Adrenal gland (tissue), 12 donors: ENCODE data around the gene THADA. TPM values are rescaled to one million over a fixed set of nuclear protein-coding genes. Genes with fewer than 3 reads are reported as not detected.

Experiments used
- DNase-seq, 7 donors: peaks; one replicate each; pipeline ENCODE4 v3.0.0-alpha.2; 2019 to 2020
- H3K27ac ChIP-seq, 5 donors: fragments of 200-600 bp; sonication (generic) in 4 of 5; 1 replicate in 3 of 5; 2 replicates in 2 of 5; pipeline versions ENCODE4 v1.5.1 to v1.8.0; 2016 to 2020; ENCODE audit warnings: mild to moderate bottlenecking in 1 of 5
- H3K27me3 ChIP-seq: fragments of 200-600 bp; 2 replicates; pipeline ENCODE4 v1.8.0; 2021
- H3K36me3 ChIP-seq, 2 donors: fragments of 200-600 bp; replicated peaks in 1 of 2; 1 replicate in 1 of 2; 2 replicates in 1 of 2; pipeline versions ENCODE4 v1.5.1 to v1.8.0; 2018 to 2022
- H3K4me1 ChIP-seq, 2 donors: fragments of 200-600 bp; replicated peaks in 1 of 2; 1 replicate in 1 of 2; 2 replicates in 1 of 2; pipeline versions ENCODE4 v1.5.1 to v1.8.0; 2018 to 2021
- H3K4me3 ChIP-seq, 4 donors: fragments of 200-600 bp; sonication (generic) in 3 of 4; one replicate each; pipeline ENCODE4 v1.5.1; 2016 to 2018
- H3K9me3 ChIP-seq, 3 donors: fragments of 200-600 bp; sonication (generic) in 1 of 3; replicated peaks in 1 of 3; 1 replicate in 2 of 3; 2 replicates in 1 of 3; pipeline versions ENCODE4 v1.5.1 to v1.8.0; 2016 to 2021
- CTCF ChIP-seq, 6 experiments: fragments of 450-650 bp in 4 of 6; fragments of 200-600 bp in 2 of 6; sonication (generic) in 1 of 6; IDR thresholded peaks; 1 replicate in 5 of 6; 2 replicates in 1 of 6; pipeline versions ENCODE4 v1.5.1 to v1.8.0; 2016 to 2021; ENCODE audit warnings: antibody characterized with exemption in 6 of 6, mild to moderate bottlenecking in 2 of 6, moderate library complexity in 1 of 6
- POLR2A ChIP-seq, 2 donors: fragments of 450-650 bp; IDR thresholded peaks; one replicate each; pipeline ENCODE4 v1.6.1; 2017; ENCODE audit warnings: antibody characterized with exemption in 2 of 2, mild to moderate bottlenecking in 2 of 2, moderate library complexity in 1 of 2
- WGBS, 4 donors: extraction: QIAGEN DNeasy Blood & Tissue Kit in 2 of 4; methylation state at CpG; one replicate each; pipeline versions ENCODE4 v1.1.5 to v1.1.7; 2013 to 2017; 5-methylcytosine and 5-hydroxymethylcytosine counted together
- intact Hi-C, 2 donors: fragments of 100-400 bp; cut with DNase I; formaldehyde crosslinking; loops; one replicate each; pipeline versions ENCODE4 v1.14.1 to v1.15.0; 2022 to 2023
- polyA plus RNA-seq, 3 donors: library from polyadenylated mRNA; stranded (reverse); fragments of 200-250 nt in 2 of 3; fragments of 350-450 nt in 1 of 3; fragmentation: Illumina TruSeq in 1 of 3; extraction: RNeasy Lipid Tissue Mini Kit (QIAGEN cat#74804) in 1 of 3; gene quantifications; one replicate each; pipeline ENCODE4 v1.2.3, GENCODE V29; 2013 to 2014
- total RNA-seq, 9 donors: library from RNA; depleted of rRNA in 4 of 9; stranded (reverse); fragments of >200 nt in 4 of 9; fragments of 120-200 nt in 1 of 9; fragmentation: NEBNext Ultra II Directional in 1 of 9; extraction: Animal tissue kit (Norgen Biotek cat#: 25700) in 1 of 9; gene quantifications; one replicate each; pipeline versions ENCODE4 v1.1.0 to v1.2.4, GENCODE V29; 2013 to 2023
- donor health status: healthy with polysubstance abuse.
- donor health status: Bipolar disorder and iron deficiency.
- donor health status: DM: yes; HTN: yes; CAD: no.
- donor health status: DM: no; HTN: no; CAD: no.
- donor health status: DM: no; HTN: no; CAD: no.
- donor health status: DM: yes; HTN: yes; CAD: no.

The THADA gene
- total and polyA plus RNA-seq, 12 donors = 14.1 to 38.4 (median 25.4) TPM

DNA sequence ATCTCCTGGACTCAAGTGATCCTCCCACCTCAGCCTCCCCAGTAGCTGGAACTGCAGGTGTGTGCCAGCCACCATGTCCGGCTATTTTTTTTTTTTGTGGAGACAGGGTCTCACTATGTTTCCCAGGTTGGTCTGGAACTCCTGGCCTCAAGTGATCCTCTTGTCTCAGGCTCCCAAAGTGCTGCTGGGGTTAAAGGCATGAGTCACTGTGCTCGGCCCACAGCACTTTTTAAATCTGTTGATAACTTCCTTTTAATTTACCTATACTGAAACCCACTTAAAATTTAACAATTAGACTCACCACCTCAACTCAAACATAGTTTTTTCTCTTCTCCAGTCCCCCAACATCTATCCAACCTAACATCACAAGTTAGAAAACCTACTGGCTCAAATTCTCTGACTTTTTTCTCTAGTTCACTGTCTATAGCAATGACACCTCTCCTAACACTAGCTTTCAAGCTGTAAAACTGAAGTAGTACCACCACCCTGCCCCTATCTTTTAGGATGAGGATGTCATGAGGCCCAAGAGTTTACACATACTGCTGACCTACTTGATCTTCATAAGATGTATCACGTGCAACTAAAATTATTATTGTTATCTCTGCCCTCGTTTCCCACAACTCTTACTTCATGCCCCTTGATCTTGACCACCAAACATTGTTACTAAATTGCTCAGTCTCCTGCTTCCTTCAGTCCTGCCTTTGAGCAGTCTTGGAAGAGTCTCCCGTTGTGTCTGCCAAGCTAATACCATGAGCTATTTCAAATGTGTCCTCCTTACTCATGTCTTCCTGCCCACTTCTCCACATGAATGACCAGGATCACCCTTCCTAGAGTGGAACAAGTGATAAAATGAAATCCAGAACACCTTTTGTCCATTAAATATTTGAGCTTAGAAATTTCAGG is 227.1 kb downstream of the THADA start:
- TF ChIP-seq CTCF (IDR thresholded peaks at IDR 0.05) = no peak
- TF ChIP-seq POLR2A (IDR thresholded peaks at IDR 0.05) = no peak
- Histone ChIP-seq H3K36me3 (no peaks in the 10 kb centered on the region), H3K27me3 (no peaks in the 10 kb centered on the region), H3K4me3 (no peak overlapping the region), H3K27ac (peak overlapping the region in 1 of 5 donors; percentile 52), H3K4me1 (peaks cover 7 to 26% of the 10 kb centered on the region in 2 donors), H3K9me3 (no peaks in the 10 kb centered on the region)
- WGBS, 4 donors = 86 to 88% (median 86%) methylated on average over 5 of the region's 5 CpGs
- intact Hi-C loops = no loop called here
- DNase-seq = no peak

DNA sequence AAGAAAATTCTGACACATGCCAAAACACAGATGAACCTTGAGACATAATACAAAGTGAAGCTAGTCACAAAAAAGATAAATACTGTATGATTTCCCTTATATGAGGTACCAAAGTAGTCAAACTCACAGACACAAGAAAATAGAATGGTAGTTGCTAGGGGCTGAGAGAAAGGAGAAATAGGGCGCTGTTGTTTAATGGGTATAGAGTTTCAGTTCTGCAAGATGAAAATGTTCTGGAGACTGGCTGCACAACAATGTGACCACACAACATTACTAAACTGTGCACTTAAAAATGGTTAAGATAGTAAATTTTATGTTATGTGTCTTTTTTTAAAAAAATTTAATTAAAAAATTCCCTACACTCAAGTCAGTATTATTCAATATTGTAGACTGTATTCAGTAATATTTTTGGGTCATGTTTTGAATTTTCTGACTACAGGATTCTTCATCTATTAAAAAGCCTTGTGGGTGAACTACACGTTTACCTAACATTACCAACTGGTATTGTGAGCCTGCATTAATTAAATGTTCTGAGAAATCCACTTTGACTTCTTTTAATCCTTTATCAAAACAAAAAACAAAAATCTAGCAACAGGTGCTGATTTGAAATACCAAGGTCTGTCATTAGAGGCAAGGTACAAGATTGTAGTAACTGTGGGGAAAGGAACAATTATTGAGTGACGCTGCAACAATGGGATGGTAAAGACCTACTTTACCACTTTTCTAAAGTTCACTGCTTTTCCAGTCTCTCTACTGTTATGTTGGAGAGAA is 228.6 kb downstream of the THADA start:
- Histone ChIP-seq H3K4me3 (no peak overlapping the region), H3K36me3 (no peaks in the 10 kb centered on the region), H3K27ac (no peak overlapping the region), H3K9me3 (no peaks in the 10 kb centered on the region), H3K4me1 (peaks cover 7 to 26% of the 10 kb centered on the region in 2 donors), H3K27me3 (no peaks in the 10 kb centered on the region)
- intact Hi-C loops = no loop called here
- no peak for TF ChIP-seq POLR2A (IDR thresholded peaks at IDR 0.05)
- TF ChIP-seq CTCF (IDR thresholded peaks at IDR 0.05) = no peak
- DNase-seq = no peak
- 89 to 92% (median 91%) methylated on average over 3 of the region's 3 CpGs for WGBS, 4 donors

- WGBS, 4 donors = 86 to 94% (median 92%) methylated on average over 4 of the region's 4 CpGs
- no peak for TF ChIP-seq POLR2A (IDR thresholded peaks at IDR 0.05)
- TF ChIP-seq CTCF (IDR thresholded peaks at IDR 0.05) = no peak
- H3K9me3 ChIP-seq = no peaks in the 10 kb centered on the region
- H3K27ac ChIP-seq = no peak overlapping the region
- no peak for DNase-seq
- no peak overlapping the region for H3K4me3 ChIP-seq
- intact Hi-C loops = no loop called here
- no peaks in the 10 kb centered on the region for H3K36me3 ChIP-seq
- H3K4me1 ChIP-seq = peaks cover 0 to 6% of the 10 kb centered on the region in 2 donors
- no peaks in the 10 kb centered on the region for H3K27me3 ChIP-seq
Observed at GRCh38 chr2:43363120-43363519, 232.7 kb downstream of the THADA start.

- 70 to 77% (median 75%) methylated on average over 2 of the region's 2 CpGs for WGBS, 4 donors
- Histone ChIP-seq H3K4me3 (no peak overlapping the region), H3K4me1 (peaks cover 0 to 11% of the 10 kb centered on the region in 2 donors), H3K27me3 (no peaks in the 10 kb centered on the region), H3K27ac (no peak overlapping the region), H3K9me3 (no peaks in the 10 kb centered on the region), H3K36me3 (no peaks in the 10 kb centered on the region)
- no peak for DNase-seq
- TF ChIP-seq POLR2A (IDR thresholded peaks at IDR 0.05) (no peak), CTCF (IDR thresholded peaks at IDR 0.05) (no peak)
- intact Hi-C loops = no loop called here
Observed at GRCh38 chr2:43361286-43361685, 234.6 kb downstream of the THADA start.
